Activated T-helper 2 cell treated with anti-CD3 and anti-CD28 coated beads, Interferon-gamma antibody, Interleukin-2, Interleukin-4, amounts not matched to agents 10 μg/mL and 5 μg/mL and 100 μg/mL, durations not matched to agents 14 hours and 24 hours and 36 hours (primary cell): ENCODE data around the gene RIMOC1. TPM values are rescaled to one million over a fixed set of nuclear protein-coding genes. Genes with fewer than 3 reads are reported as not detected.

Source experiments
- DNase-seq: peaks from one replicate; pipeline ENCODE4 v3.0.0; 2021; ENCODE audit warnings: low spot score
- H3K27ac Mint-ChIP-seq: one replicate; pipeline ENCODE4 v1.8.0; 2021; ENCODE audit warnings: mixed read lengths
- H3K27me3 Mint-ChIP-seq: one replicate; pipeline ENCODE4 v1.8.0; 2021; ENCODE audit warnings: low read depth, mixed read lengths
- H3K36me3 Mint-ChIP-seq: one replicate; pipeline ENCODE4 v1.8.0; 2021; ENCODE audit warnings: low read depth, mixed read lengths
- H3K4me1 Mint-ChIP-seq: one replicate; pipeline ENCODE4 v1.8.0; 2021; ENCODE audit warnings: low read depth, mixed read lengths
- H3K4me3 Mint-ChIP-seq: one replicate; pipeline ENCODE4 v1.8.0; 2021; ENCODE audit warnings: low read depth, mild to moderate bottlenecking, moderate library complexity, mixed read lengths
- H3K9me3 Mint-ChIP-seq: one replicate; pipeline ENCODE4 v1.8.0; 2021; ENCODE audit warnings: mixed read lengths
- intact Hi-C: fragments of 100-400 bp; cut with micrococcal nuclease; formaldehyde crosslinking; loops from one replicate; pipeline ENCODE4 v1.15.1; 2023
- total RNA-seq: library from RNA; stranded (reverse); gene quantifications from 2 replicates; pipeline ENCODE4 v1.2.3, GENCODE V29; 2022

RIMOC1 gene
- 26.6 and 28.7 TPM in 2 replicates for total RNA-seq

GRCh38 chr5:41903892-41904799 lies at the start of gene RIMOC1:
Gene RIMOC1 (plus strand): TSS chr5:41904344. CDS start chr5:41904368, 24 bp downstream.
- H3K27me3 Mint-ChIP-seq: no peaks in the 10 kb centered on the region
- peaks cover 49% of the 10 kb centered on the region for H3K4me1 Mint-ChIP-seq
- intact Hi-C loops: loop anchor here (1.0 to 10.0 kb wide), 8 partner anchors 10 to 1217 kb away; partner anchors contain the start of genes FBXO4 and OXCT1
- H3K27ac Mint-ChIP-seq: peak within 1 kb of the TSS; percentile 97
- peak; percentile 98 for DNase-seq
- H3K9me3 Mint-ChIP-seq: no peaks in the 10 kb centered on the region
- peaks cover 32% of the 10 kb centered on the region for H3K36me3 Mint-ChIP-seq
- peak within 1 kb of the TSS; percentile 97 for H3K4me3 Mint-ChIP-seq

GRCh38 chr5:41856644-41857491 lies 47.3 kb upstream of the RIMOC1 start:
- Mint-ChIP-seq H3K36me3 (peaks cover 35% of the 10 kb centered on the region), H3K4me1 (peaks cover 35% of the 10 kb centered on the region), H3K27ac (no peak overlapping the region), H3K4me3 (no peak overlapping the region), H3K27me3 (no peaks in the 10 kb centered on the region), H3K9me3 (no peaks in the 10 kb centered on the region)
- peak; percentile 49 for DNase-seq
- intact Hi-C loops: loop anchor here (1.0 to 10.0 kb wide), 6 partner anchors 14 to 898 kb away; partner anchors contain the start of genes CCDC152, FBXO4 and OXCT1

GRCh38 chr5:41857989-41858388 lies 46.2 kb upstream of the RIMOC1 start:
- Mint-ChIP-seq H3K36me3 (peaks cover 33% of the 10 kb centered on the region), H3K9me3 (no peaks in the 10 kb centered on the region), H3K27me3 (no peaks in the 10 kb centered on the region), H3K4me3 (no peak overlapping the region), H3K27ac (peak overlapping the region; percentile 15), H3K4me1 (peaks cover 36% of the 10 kb centered on the region)
- DNase-seq: no peak
- intact Hi-C loops: loop anchor here (2.0 to 10.0 kb wide), 3 partner anchors 13 to 897 kb away; partner anchors contain the start of genes CCDC152 and OXCT1

GRCh38 chr5:41858890-41859289 lies 45.3 kb upstream of the RIMOC1 start:
- Mint-ChIP-seq H3K27me3 (no peaks in the 10 kb centered on the region), H3K9me3 (no peaks in the 10 kb centered on the region), H3K27ac (peak overlapping the region; percentile 53), H3K4me3 (peak overlapping the region; percentile 3), H3K4me1 (peaks cover 42% of the 10 kb centered on the region), H3K36me3 (peaks cover 36% of the 10 kb centered on the region)
- DNase-seq: no peak
- intact Hi-C loops: loop anchor here (10.0 kb wide), 1 partner anchor 896 kb away; the partner anchor contains the start of gene CCDC152

GRCh38 chr5:41863871-41864486 lies 40.2 kb upstream of the RIMOC1 start:
- no peaks in the 10 kb centered on the region for H3K9me3 Mint-ChIP-seq
- peaks cover 70% of the 10 kb centered on the region for H3K4me1 Mint-ChIP-seq
- no peaks in the 10 kb centered on the region for H3K27me3 Mint-ChIP-seq
- H3K27ac Mint-ChIP-seq: peak overlapping the region; percentile 53
- H3K36me3 Mint-ChIP-seq: peaks cover 70% of the 10 kb centered on the region
- H3K4me3 Mint-ChIP-seq: peak overlapping the region; percentile 39
- intact Hi-C loops: no loop called here
- DNase-seq: no peak

GRCh38 chr5:41869151-41869723 lies 34.9 kb upstream of the RIMOC1 start:
- peak overlapping the region; percentile 88 for H3K27ac Mint-ChIP-seq
- H3K9me3 Mint-ChIP-seq: no peaks in the 10 kb centered on the region
- H3K36me3 Mint-ChIP-seq: peaks cover 38% of the 10 kb centered on the region
- H3K27me3 Mint-ChIP-seq: no peaks in the 10 kb centered on the region
- peak; percentile 18 for DNase-seq
- H3K4me3 Mint-ChIP-seq: peak overlapping the region; percentile 92
- intact Hi-C loops: no loop called here
- peaks cover 54% of the 10 kb centered on the region for H3K4me1 Mint-ChIP-seq

GRCh38 chr5:41869724-41870626 lies 34.2 kb upstream of the RIMOC1 start, which contains the start of gene OXCT1:
Gene OXCT1 (minus strand): TSS chr5:41870425. CDS start chr5:41870358, 67 bp downstream.
- H3K4me3 Mint-ChIP-seq: peak within 1 kb of the TSS; percentile 92
- peaks cover 54% of the 10 kb centered on the region for H3K4me1 Mint-ChIP-seq
- intact Hi-C loops: loop anchor here (1.0 to 2.0 kb wide), 4 partner anchors 13 to 55 kb away; partner anchors contain the start of genes FBXO4 and RIMOC1
- H3K9me3 Mint-ChIP-seq: no peaks in the 10 kb centered on the region
- H3K27ac Mint-ChIP-seq: peak within 1 kb of the TSS; percentile 88
- H3K36me3 Mint-ChIP-seq: peaks cover 37% of the 10 kb centered on the region
- H3K27me3 Mint-ChIP-seq: no peaks in the 10 kb centered on the region
- peak; percentile 93 for DNase-seq

- peaks cover 34% of the 10 kb centered on the region for H3K36me3 Mint-ChIP-seq
- no peaks in the 10 kb centered on the region for H3K27me3 Mint-ChIP-seq
- no peaks in the 10 kb centered on the region for H3K9me3 Mint-ChIP-seq
- peak overlapping the region; percentile 92 for H3K4me3 Mint-ChIP-seq
- peaks cover 52% of the 10 kb centered on the region for H3K4me1 Mint-ChIP-seq
- DNase-seq: no peak
- intact Hi-C loops: loop anchor here (1.0 to 2.0 kb wide), 4 partner anchors 14 to 55 kb away; partner anchors contain the start of genes FBXO4 and RIMOC1
- H3K27ac Mint-ChIP-seq: peak overlapping the region; percentile 88
Measured at GRCh38 chr5:41870627-41871048, 33.5 kb upstream of the RIMOC1 start.

- no peak for DNase-seq
- Mint-ChIP-seq H3K27me3 (no peaks in the 10 kb centered on the region), H3K9me3 (no peaks in the 10 kb centered on the region), H3K36me3 (peaks cover 24% of the 10 kb centered on the region), H3K4me1 (peaks cover 44% of the 10 kb centered on the region), H3K4me3 (no peak overlapping the region), H3K27ac (no peak overlapping the region)
- intact Hi-C loops: loop anchor here (2.0 kb wide), 2 partner anchors 15 to 21 kb away; no protein-coding TSS in a partner anchor
Measured at GRCh38 chr5:41871852-41872251, 32.3 kb upstream of the RIMOC1 start.

GRCh38 chr5:41874512-41875060 lies 29.6 kb upstream of the RIMOC1 start:
- intact Hi-C loops: loop anchor here (1.0 kb wide), 1 partner anchor 30 kb away; the partner anchor contains the start of gene RIMOC1
- Mint-ChIP-seq H3K4me3 (no peak overlapping the region), H3K9me3 (no peaks in the 10 kb centered on the region), H3K27ac (peak overlapping the region; percentile 54), H3K36me3 (peaks cover 2% of the 10 kb centered on the region), H3K4me1 (peaks cover 42% of the 10 kb centered on the region), H3K27me3 (no peaks in the 10 kb centered on the region)
- DNase-seq: no peak
